SU-DHL-6 (cell line): ENCODE results near the gene CDHR2.

Experiments
- H2AFZ ChIP-seq: fragments of 200-600 bp; sonication (generic); 2 replicates; pipeline ENCODE4 v1.6.1; 2014; ENCODE audit warnings: low read depth, mild to moderate bottlenecking, moderate library complexity, mixed read lengths, antibody characterized with exemption, low read length; ENCODE audit not compliant: severe bottlenecking
- H3F3A ChIP-seq: fragments of 200-600 bp; shearing (Covaris generic); 2 replicates; pipeline ENCODE4 v1.6.0; 2016; ENCODE audit warnings: antibody characterized with exemption, mild to moderate bottlenecking; ENCODE audit not compliant: insufficient read depth
- H3K27ac ChIP-seq: fragments of 200-600 bp; sonication (generic); 2 replicates; pipeline ENCODE4 v1.5.1; 2016; ENCODE audit warnings: low read depth, mild to moderate bottlenecking, low read length, moderate library complexity, mixed read lengths
- H3K27me3 ChIP-seq: fragments of 200-600 bp; sonication (generic), shearing (Covaris generic); 2 replicates; pipeline ENCODE4 v1.6.0; 2014; ENCODE audit warnings: mild to moderate bottlenecking, low read length
- H3K36me3 ChIP-seq: fragments of 200-600 bp; sonication (generic); 2 replicates; pipeline ENCODE4 v1.6.1; 2014; ENCODE audit warnings: mild to moderate bottlenecking, low read length, mixed read lengths
- H3K4me2 ChIP-seq: fragments of 300-600, 200-600 bp; shearing (Covaris generic), sonication (generic); 2 replicates; pipeline ENCODE4 v1.6.0; 2014; ENCODE audit warnings: low read length, low read depth, mild to moderate bottlenecking; ENCODE audit not compliant: poor library complexity, severe bottlenecking
- H3K4me3 ChIP-seq: fragments of 200-600 bp; sonication (generic); 2 replicates; pipeline ENCODE4 v1.5.1; 2014; ENCODE audit warnings: antibody characterized with exemption, low read length, mild to moderate bottlenecking, mixed read lengths; ENCODE audit not compliant: insufficient read depth, poor library complexity, severe bottlenecking
- H3K79me2 ChIP-seq: fragments of 200-600 bp; sonication (generic); 2 replicates; pipeline ENCODE4 v1.6.1; 2014; ENCODE audit warnings: mild to moderate bottlenecking, low read length, moderate library complexity; ENCODE audit not compliant: insufficient read depth
- H3K9ac ChIP-seq: fragments of 200-600 bp; sonication (generic); 2 replicates; pipeline ENCODE4 v1.7.0; 2014; ENCODE audit warnings: mild to moderate bottlenecking, low read length
- H3K9me2 ChIP-seq: fragments of 200-600 bp; sonication (generic); replicated peaks from 2 replicates; pipeline ENCODE4 v1.6.1; 2014; ENCODE audit warnings: low read length; ENCODE audit not compliant: insufficient read depth
- H3K9me3 ChIP-seq: fragments of 200-600 bp; sonication (generic); 2 replicates; pipeline ENCODE4 v1.6.1; 2014; ENCODE audit warnings: low read length, mixed read lengths; ENCODE audit not compliant: insufficient read depth
- H4K20me1 ChIP-seq: fragments of 200-600 bp; sonication (generic); 2 replicates; pipeline ENCODE4 v1.6.1; 2014; ENCODE audit warnings: low read depth, mild to moderate bottlenecking, antibody characterized with exemption, low read length, moderate library complexity, mixed read lengths
- EZH2phosphoT487 ChIP-seq: fragments of 200-600 bp; sonication (generic), shearing (Covaris generic); conservative IDR thresholded peaks from 2 replicates; pipeline ENCODE4 v1.6.1; 2018; ENCODE audit warnings: mild to moderate bottlenecking, antibody characterized with exemption, low read length, moderate library complexity, mixed read lengths
- TF ChIP-seq, protein P1 (sequence below): fragments of 200-600 bp; sonication (generic); IDR thresholded peaks from one replicate; pipeline ENCODE4 v1.5.1; 2017; ENCODE audit warnings: antibody characterized with exemption, mild to moderate bottlenecking, low read length, moderate library complexity; ENCODE audit not compliant: insufficient read depth, poor library complexity, severe bottlenecking

The CDHR2 gene

DNA sequence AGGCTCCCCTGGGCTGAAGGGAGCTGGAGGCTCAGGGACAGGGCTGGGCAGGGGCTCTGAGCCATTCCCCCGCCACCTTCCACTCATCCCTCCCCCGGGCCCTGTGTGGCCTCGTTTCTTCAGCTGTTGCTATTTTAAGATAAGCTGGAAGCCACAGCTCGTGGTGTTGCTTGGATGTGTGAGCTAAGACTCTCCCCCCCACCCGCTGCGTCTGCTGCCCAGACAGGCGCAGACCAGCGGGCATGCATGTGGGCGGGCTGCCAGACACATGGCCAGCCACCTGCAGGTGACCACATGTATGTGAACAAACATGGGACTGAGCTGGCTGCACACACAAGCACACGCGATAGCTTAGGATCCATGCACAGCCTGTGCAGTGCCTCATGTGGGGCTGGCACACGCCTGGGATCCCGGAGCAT lies 72.5 kb downstream of the CDHR2 start:
- H3K27me3 ChIP-seq, result no peaks in the 10 kb centered on the region
- no peak for TF ChIP-seq EZH2phosphoT487
- TF ChIP-seq, protein P1, sequence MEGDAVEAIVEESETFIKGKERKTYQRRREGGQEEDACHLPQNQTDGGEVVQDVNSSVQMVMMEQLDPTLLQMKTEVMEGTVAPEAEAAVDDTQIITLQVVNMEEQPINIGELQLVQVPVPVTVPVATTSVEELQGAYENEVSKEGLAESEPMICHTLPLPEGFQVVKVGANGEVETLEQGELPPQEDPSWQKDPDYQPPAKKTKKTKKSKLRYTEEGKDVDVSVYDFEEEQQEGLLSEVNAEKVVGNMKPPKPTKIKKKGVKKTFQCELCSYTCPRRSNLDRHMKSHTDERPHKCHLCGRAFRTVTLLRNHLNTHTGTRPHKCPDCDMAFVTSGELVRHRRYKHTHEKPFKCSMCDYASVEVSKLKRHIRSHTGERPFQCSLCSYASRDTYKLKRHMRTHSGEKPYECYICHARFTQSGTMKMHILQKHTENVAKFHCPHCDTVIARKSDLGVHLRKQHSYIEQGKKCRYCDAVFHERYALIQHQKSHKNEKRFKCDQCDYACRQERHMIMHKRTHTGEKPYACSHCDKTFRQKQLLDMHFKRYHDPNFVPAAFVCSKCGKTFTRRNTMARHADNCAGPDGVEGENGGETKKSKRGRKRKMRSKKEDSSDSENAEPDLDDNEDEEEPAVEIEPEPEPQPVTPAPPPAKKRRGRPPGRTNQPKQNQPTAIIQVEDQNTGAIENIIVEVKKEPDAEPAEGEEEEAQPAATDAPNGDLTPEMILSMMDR, result no peak
- H3K4me2 ChIP-seq, result no peak overlapping the region
- H3K4me3 ChIP-seq, result no peak overlapping the region
- no peak overlapping the region for H2AFZ ChIP-seq
- H3K9ac ChIP-seq, result no peak overlapping the region
- no peaks in the 10 kb centered on the region for H3K79me2 ChIP-seq
- H3K27ac ChIP-seq, result no peak overlapping the region
- no peaks in the 10 kb centered on the region for H3K9me3 ChIP-seq
- H3K36me3 ChIP-seq, result no peaks in the 10 kb centered on the region
- H3F3A ChIP-seq, result no peaks in the 10 kb centered on the region
- no peaks in the 10 kb centered on the region for H3K9me2 ChIP-seq
- no peaks in the 10 kb centered on the region for H4K20me1 ChIP-seq

DNA sequence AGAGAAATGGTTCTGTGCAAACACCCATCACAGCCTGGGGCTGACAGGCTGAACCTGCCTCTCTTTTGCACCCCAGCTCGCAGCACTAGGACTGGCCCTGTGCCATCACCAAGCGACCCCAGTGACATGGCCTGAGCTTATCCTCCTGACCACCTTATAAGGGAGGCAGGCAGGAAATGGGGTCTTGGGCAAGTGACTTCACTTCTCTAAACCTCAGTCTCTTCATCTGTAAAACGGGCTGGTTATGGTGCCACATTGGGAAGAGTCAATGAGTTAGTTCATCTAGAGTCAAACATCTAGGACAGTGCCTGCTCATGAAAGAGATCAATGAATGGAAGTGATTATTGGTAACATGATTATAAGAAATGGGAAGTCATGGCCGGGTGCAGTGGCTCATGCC lies 75.0 kb downstream of the CDHR2 start:
- Histone ChIP-seq H3K79me2 (no peaks in the 10 kb centered on the region), H3K9ac (no peak overlapping the region), H4K20me1 (no peaks in the 10 kb centered on the region), H3K27me3 (no peaks in the 10 kb centered on the region), H3K4me2 (no peak overlapping the region), H3K9me2 (no peaks in the 10 kb centered on the region), H3K4me3 (no peak overlapping the region), H3K9me3 (no peaks in the 10 kb centered on the region), H3K36me3 (no peaks in the 10 kb centered on the region), H3F3A (no peaks in the 10 kb centered on the region), H2AFZ (no peak overlapping the region), H3K27ac (no peak overlapping the region)
- TF ChIP-seq EZH2phosphoT487, result no peak
- TF ChIP-seq, protein P1, result no peak

DNA sequence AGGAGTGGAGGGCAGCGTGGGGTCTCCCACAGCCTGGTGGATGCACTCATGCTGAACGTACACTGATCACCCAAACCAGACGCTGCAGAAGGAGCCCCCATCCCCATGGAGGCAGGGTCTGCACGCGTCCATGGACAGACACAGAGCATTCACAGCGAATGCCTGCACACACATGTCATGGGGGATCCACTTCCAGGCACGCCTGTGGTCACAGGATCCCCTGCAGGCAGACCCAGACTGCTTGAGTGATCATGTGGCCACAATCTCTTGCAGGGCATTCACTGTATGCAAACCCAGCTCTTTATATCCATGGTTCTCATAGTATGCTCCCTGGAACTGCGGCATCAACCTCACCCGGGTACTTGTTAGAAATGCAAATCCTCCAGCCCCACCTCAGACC lies 75.8 kb downstream of the CDHR2 start:
- Histone ChIP-seq H4K20me1 (no peaks in the 10 kb centered on the region), H3K79me2 (no peaks in the 10 kb centered on the region), H3K9ac (no peak overlapping the region), H3F3A (no peaks in the 10 kb centered on the region), H3K27me3 (no peaks in the 10 kb centered on the region), H3K27ac (no peak overlapping the region), H3K4me2 (no peak overlapping the region), H3K9me3 (no peaks in the 10 kb centered on the region), H2AFZ (no peak overlapping the region), H3K4me3 (no peak overlapping the region), H3K36me3 (no peaks in the 10 kb centered on the region), H3K9me2 (no peaks in the 10 kb centered on the region)
- TF ChIP-seq, protein P1, result no peak
- TF ChIP-seq EZH2phosphoT487, result no peak
